ENCODE results near the gene PAX5. TPM values are rescaled to one million over a fixed set of nuclear protein-coding genes. Genes with fewer than 3 reads are reported as not detected.

Gene PAX5
- total RNA-seq, 1 donor from 2014 or later, result 0.18 TPM

DNA sequence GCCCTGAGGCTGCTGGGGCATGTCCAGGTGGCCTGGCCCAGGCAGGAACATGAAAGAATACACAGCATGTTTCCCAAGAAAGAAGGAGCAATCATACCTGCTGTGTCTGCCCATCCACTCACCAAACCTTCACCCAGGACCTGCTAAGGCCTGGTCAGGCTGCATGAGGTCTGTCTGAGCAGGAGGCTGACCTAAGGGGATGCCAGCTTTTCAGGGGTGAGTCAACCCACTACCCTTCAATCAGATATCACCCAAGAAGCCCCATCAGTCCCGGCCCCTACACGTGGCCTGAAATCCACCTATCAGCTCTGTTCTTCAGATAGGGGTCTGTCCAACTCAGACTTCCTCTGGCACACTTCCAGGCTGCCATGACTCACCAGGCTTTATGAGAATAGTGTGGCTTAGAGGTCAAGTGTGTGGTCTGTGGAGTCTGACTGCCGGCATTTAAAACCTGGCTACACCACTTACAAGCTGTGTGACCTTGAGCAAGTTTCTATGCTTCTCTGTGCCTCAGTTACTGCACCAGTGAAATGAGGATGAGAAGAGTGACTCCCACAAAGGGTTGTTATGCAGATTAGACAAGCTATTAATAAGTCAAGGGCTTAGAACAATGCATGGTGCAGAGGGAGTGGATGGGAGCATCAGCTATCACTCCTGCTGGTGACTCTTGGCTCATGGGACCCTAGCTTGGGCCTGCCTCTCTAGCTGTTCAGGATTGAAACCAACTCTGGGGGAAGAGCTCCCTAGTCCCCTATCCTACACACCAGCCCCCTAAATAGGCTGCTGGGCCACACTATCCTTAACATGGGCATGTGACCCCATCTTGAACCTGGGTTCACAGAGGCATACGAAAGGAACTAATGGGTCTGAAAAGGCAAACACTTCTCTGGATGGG is 130.3 kb downstream of the PAX5 start:
- ATAC-seq (peak; percentile 10 to 23), DNase-seq (no peak)
- no peaks in the 10 kb centered on the region for H3K36me3 ChIP-seq
- H3K27ac ChIP-seq, result no peak overlapping the region
- intact Hi-C loops (cut with DNase I), result no loop called here
- H3K4me3 ChIP-seq, result no peak overlapping the region
- H3K27me3 ChIP-seq (ENCODE audit: low read depth), result peaks cover 10% of the 10 kb centered on the region
- H3K9me3 ChIP-seq, result no peaks in the 10 kb centered on the region
- H3K4me1 ChIP-seq, result no peaks in the 10 kb centered on the region
- TF ChIP-seq, protein P1, sequence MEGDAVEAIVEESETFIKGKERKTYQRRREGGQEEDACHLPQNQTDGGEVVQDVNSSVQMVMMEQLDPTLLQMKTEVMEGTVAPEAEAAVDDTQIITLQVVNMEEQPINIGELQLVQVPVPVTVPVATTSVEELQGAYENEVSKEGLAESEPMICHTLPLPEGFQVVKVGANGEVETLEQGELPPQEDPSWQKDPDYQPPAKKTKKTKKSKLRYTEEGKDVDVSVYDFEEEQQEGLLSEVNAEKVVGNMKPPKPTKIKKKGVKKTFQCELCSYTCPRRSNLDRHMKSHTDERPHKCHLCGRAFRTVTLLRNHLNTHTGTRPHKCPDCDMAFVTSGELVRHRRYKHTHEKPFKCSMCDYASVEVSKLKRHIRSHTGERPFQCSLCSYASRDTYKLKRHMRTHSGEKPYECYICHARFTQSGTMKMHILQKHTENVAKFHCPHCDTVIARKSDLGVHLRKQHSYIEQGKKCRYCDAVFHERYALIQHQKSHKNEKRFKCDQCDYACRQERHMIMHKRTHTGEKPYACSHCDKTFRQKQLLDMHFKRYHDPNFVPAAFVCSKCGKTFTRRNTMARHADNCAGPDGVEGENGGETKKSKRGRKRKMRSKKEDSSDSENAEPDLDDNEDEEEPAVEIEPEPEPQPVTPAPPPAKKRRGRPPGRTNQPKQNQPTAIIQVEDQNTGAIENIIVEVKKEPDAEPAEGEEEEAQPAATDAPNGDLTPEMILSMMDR (IDR thresholded peaks at IDR 0.05), result no peak

DNA sequence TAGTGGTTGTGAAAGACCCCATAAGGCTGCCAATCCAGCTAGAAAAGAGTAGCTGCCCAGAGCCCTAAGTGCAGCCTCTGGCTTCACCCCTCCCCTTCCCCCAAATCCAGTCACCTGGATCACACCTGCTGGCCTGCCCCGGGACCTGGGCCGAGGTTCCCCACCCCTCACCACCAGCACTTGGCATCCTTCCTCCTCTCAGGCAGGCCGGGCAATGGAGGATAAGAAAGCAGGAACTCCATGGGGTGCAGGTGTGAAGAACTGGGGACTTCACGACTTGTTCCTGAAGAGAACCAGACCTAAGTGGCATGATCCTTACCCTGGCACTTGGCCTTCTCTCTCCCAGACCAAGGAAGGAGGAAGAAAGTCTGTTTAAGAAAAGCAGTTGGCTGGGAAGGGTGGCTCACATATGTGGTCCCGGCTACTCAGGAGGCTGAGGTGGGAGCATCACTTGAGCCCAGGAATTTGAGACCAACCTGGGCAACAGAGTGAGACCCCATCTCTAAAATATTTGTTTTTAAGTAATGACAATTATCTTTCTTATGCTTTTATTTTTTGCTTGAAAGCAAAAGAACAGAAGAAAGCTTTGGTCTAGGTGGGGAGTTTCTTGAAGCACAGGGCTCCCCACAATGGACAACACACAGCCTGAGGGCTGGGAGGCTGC is 131.1 kb downstream of the PAX5 start:
- H3K9me3 ChIP-seq, result no peaks in the 10 kb centered on the region
- H3K4me1 ChIP-seq, result no peaks in the 10 kb centered on the region
- no peak for DNase-seq
- intact Hi-C loops (cut with DNase I), result no loop called here
- H3K27ac ChIP-seq, result no peak overlapping the region
- H3K4me3 ChIP-seq, result no peak overlapping the region
- no peaks in the 10 kb centered on the region for H3K36me3 ChIP-seq
- H3K27me3 ChIP-seq (ENCODE audit: low read depth), result peaks cover 10% of the 10 kb centered on the region
- TF ChIP-seq, protein P1 (IDR thresholded peaks at IDR 0.05), result no peak
- ATAC-seq, result no peak

DNA sequence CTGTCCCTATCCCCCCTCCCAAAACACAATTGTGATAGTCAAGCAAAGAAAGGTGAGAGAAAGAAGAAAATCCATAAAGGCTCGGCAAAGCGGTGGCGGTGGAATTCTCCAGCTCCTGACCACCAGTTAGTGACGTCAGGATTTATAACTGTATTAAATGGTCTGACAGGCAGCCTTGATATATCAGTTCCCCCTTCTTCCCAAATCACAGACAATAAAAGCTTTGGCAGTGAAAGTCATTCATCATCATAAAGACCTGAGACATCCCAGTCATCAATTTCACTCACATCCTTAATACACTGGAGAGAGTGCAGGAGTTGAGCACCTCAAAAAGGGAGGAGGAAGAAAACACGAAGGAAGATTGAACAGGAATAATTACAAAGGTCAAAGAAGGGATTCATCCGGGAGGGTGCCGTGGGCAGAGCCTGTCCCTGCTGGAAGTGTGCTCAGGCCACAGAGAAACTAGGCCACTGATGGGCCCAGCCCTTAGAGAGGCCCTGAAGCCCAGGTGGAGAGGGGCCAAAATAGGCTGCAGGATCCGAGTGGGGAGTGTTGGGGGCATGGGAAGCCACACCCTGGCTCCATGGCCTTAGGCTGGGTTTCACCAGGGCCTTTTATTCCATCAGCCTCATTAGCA is 131.9 kb downstream of the PAX5 start:
- ATAC-seq (no peak), DNase-seq (no peak)
- intact Hi-C loops (cut with DNase I), result no loop called here
- TF ChIP-seq, protein P1 (IDR thresholded peaks at IDR 0.05), result no peak
- H3K4me3 ChIP-seq, result no peak overlapping the region
- no peaks in the 10 kb centered on the region for H3K9me3 ChIP-seq
- H3K4me1 ChIP-seq, result no peaks in the 10 kb centered on the region
- peaks cover 10% of the 10 kb centered on the region for H3K27me3 ChIP-seq (ENCODE audit: low read depth)
- no peak overlapping the region for H3K27ac ChIP-seq
- H3K36me3 ChIP-seq, result no peaks in the 10 kb centered on the region

DNA sequence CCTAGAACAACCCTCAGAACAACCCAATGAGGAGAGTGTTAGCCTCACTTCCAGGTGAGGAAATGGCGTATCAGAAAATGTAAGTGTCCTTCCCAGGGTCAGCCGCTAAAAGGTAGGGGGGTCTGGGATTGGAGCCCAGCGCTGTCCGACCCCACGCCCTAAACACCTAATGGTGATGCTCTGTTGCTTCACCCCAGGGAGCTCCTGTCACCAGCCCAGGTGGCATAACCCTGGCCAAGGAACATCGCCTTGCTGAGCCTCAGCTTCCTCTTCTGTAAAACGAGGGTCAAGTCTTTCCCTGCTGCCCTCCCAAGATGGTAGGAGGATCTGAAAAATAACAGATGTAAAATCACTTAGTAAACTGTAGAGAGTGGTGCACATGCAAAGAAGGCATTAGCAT is 132.5 kb downstream of the PAX5 start:
- TF ChIP-seq, protein P1 (IDR thresholded peaks at IDR 0.05), result no peak
- DNase-seq, result no peak
- no peak for ATAC-seq
- no peaks in the 10 kb centered on the region for H3K4me1 ChIP-seq
- no peaks in the 10 kb centered on the region for H3K9me3 ChIP-seq
- no peak overlapping the region for H3K27ac ChIP-seq
- intact Hi-C loops (cut with DNase I), result no loop called here
- H3K27me3 ChIP-seq (ENCODE audit: low read depth), result peaks cover 6% of the 10 kb centered on the region
- no peak overlapping the region for H3K4me3 ChIP-seq
- H3K36me3 ChIP-seq, result no peaks in the 10 kb centered on the region

DNA sequence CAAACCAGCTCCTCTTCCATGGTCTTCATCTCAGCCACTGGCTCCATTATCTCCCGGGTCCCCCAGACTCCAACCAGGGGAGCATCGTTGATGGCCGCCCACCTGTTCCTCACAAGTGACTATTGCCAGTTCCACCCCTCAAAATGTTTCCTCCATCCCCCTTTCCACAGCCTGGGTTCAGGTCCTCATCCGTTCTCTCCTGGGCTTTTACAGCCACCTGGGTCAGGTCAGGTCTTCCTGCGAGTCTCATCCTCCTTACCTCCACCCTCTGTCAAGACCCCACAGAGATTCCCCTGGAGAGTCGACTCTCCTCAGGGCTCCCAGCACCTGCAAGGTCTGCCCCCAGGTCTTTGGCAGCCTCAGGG is 133.2 kb downstream of the PAX5 start:
- no peaks in the 10 kb centered on the region for H3K27me3 ChIP-seq (ENCODE audit: low read depth)
- intact Hi-C loops (cut with DNase I), result no loop called here
- DNase-seq (no peak), ATAC-seq (no peak)
- no peak overlapping the region for H3K27ac ChIP-seq
- no peaks in the 10 kb centered on the region for H3K9me3 ChIP-seq
- H3K36me3 ChIP-seq, result no peaks in the 10 kb centered on the region
- H3K4me3 ChIP-seq, result no peak overlapping the region
- TF ChIP-seq, protein P1 (IDR thresholded peaks at IDR 0.05), result no peak
- no peaks in the 10 kb centered on the region for H3K4me1 ChIP-seq

Data from lower lobe of right lung (tissue), 2 donors.